Activated CD8-positive, alpha-beta T cell treated with anti-CD3 and anti-CD28 coated beads, Interleukin-2, amount 10 ng/mL, durations not matched to agents 7 days and 5 days (primary cell): Measurements from ENCODE around the gene ABCD3. TPM values are rescaled to one million over a fixed set of nuclear protein-coding genes. Genes with fewer than 3 reads are reported as not detected.
"Not testable (repeated sequence)": the region's sequence is repeated elsewhere in the genome, so short reads cannot be mapped to it uniquely, and the experiment has no call there.

Source experiments
- ATAC-seq: fragments of 150-1000 bp; cut with Tn5 transposase; one replicate; pipeline ENCODE4 v1.10.0; 2021; ENCODE audit warnings: moderate library complexity
- CTCF ChIA-PET: fragments of 350-600 bp; sonication (Branson Sonifier 250); formaldehyde crosslinking; loops from one replicate; lab custom pipeline; 2021; ENCODE audit warnings: antibody characterized with exemption; lab: Charles Lee
- POLR2A ChIA-PET: fragments of 350-600 bp; sonication (Branson Sonifier 250); formaldehyde crosslinking; loops from one replicate; lab custom pipeline; 2021; ENCODE audit warnings: antibody characterized with exemption; lab: Charles Lee
- DNase-seq: peaks from one replicate; pipeline ENCODE4 v3.0.0-alpha.2; 2020
- H3K27ac Mint-ChIP-seq: one replicate; pipeline ENCODE4 v1.8.0; 2021; ENCODE audit warnings: mild to moderate bottlenecking, mixed read lengths
- H3K27me3 Mint-ChIP-seq: one replicate; pipeline ENCODE4 v1.8.0; 2021; ENCODE audit warnings: low read depth, mixed read lengths
- H3K36me3 Mint-ChIP-seq: one replicate; pipeline ENCODE4 v1.8.0; 2021; ENCODE audit warnings: low read depth, mixed read lengths
- H3K4me1 Mint-ChIP-seq: one replicate; pipeline ENCODE4 v1.8.0; 2021; ENCODE audit warnings: low read depth, mixed read lengths
- H3K4me3 Mint-ChIP-seq: one replicate; pipeline ENCODE4 v1.8.0; 2021; ENCODE audit warnings: mild to moderate bottlenecking, mixed read lengths
- H3K9me3 Mint-ChIP-seq: one replicate; pipeline ENCODE4 v1.8.0; 2022; ENCODE audit warnings: mixed read lengths; ENCODE audit not compliant: insufficient read depth
- total RNA-seq, 2 experiments: library from RNA; stranded (reverse); gene quantifications; one replicate each; pipeline ENCODE4 v1.2.3, GENCODE V29; 2021

The ABCD3 gene
- total RNA-seq, 2 experiments from 2014 or later: 25.0 to 25.2 TPM

DNA sequence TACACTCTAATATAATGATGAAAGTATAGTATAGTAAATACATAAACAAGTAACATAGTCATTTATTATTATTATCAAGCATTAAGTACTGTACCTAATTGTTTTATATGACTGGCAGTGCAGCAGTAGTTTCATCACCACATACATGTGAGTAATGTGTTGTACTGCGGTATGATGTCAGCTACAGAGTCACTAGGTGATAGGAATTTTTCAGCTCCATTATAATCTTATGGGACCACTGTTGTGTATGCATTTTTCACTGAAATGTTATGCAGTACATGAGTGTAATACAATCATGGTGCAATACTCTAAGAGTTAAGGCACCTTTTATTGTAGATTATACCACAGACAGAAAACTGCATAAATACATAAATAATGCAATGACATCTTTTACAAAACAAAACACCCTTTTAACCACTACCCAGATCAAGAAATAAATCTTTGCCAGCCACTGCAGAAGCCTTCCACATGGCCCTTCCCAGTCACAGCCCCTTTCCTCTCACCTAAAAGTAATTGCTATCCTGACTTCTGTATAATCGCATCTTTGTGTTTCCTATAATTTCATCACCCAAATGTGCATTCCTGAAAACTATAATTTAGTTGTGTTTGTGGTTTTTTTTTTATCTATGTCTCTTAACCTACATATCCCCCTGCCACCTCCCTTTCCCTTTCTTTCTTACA is 16.3 kb downstream of the ABCD3 start:
- no peak overlapping the region for H3K27ac Mint-ChIP-seq
- peaks cover 10% of the 10 kb centered on the region for H3K9me3 Mint-ChIP-seq
- DNase-seq (no peak), ATAC-seq (no peak)
- ChIA-PET CTCF (no interaction called here), POLR2A (no interaction called here)
- peaks cover 14% of the 10 kb centered on the region for H3K36me3 Mint-ChIP-seq
- H3K27me3 Mint-ChIP-seq: no peaks in the 10 kb centered on the region
- H3K4me3 Mint-ChIP-seq: no peak overlapping the region
- peaks cover 3% of the 10 kb centered on the region for H3K4me1 Mint-ChIP-seq

DNA sequence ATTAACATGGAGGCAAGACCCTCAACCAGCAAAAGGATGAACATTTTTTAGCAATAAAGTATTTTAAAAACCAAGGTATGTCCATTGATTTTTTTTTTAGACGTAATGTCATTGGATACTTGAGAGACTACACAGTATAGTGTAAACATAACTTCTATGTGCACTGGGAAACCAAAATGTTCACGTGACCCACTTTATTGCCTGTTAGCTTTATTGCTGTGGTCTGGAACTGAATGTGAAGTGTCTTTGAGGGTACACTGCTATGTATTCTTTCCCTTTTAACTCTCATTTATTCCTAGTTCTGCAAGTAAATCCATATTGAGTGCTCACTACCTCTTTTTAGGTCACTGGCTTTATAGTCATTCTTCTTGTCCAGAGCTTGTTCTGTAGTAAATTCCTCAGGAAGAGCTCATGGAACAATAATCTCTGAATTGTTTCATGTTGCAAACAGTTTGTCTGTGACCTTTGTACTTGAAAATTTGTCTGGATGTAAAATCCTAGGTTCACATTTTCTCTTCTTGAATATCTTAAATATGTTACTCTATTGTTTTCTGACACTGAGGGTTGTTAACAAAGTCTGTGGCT is 20.6 kb downstream of the ABCD3 start:
- ChIA-PET CTCF (no interaction called here), POLR2A (no interaction called here)
- Mint-ChIP-seq H3K9me3 (peaks cover 22% of the 10 kb centered on the region), H3K27me3 (no peaks in the 10 kb centered on the region), H3K27ac (no peak overlapping the region), H3K4me3 (no peak overlapping the region), H3K36me3 (peaks cover 15% of the 10 kb centered on the region), H3K4me1 (peaks cover 3% of the 10 kb centered on the region)
- no peak for DNase-seq
- ATAC-seq: no peak

GRCh38 chr1:94440088-94440487 is 21.9 kb downstream of the ABCD3 start:
- ATAC-seq: no peak
- peaks cover 29% of the 10 kb centered on the region for H3K9me3 Mint-ChIP-seq
- H3K27me3 Mint-ChIP-seq: no peaks in the 10 kb centered on the region
- no peak overlapping the region for H3K27ac Mint-ChIP-seq
- ChIA-PET CTCF (interaction anchor here (0.9 to 1.6 kb wide), 2 partner anchors 9 to 379 kb away, joined by 3 to 5 read pairs; no protein-coding TSS in a partner anchor), POLR2A (no interaction called here)
- H3K4me3 Mint-ChIP-seq: no peak overlapping the region
- H3K4me1 Mint-ChIP-seq: peaks cover 3% of the 10 kb centered on the region
- H3K36me3 Mint-ChIP-seq: peaks cover 21% of the 10 kb centered on the region
- DNase-seq: no peak

- H3K27me3 Mint-ChIP-seq, DNase-seq, H3K4me1 Mint-ChIP-seq, H3K27ac Mint-ChIP-seq, ATAC-seq, CTCF ChIA-PET, POLR2A ChIA-PET, H3K4me3 Mint-ChIP-seq: not testable (repeated sequence)
- H3K9me3 Mint-ChIP-seq: peaks cover 26% of the 10 kb centered on the region
- peaks cover 20% of the 10 kb centered on the region for H3K36me3 Mint-ChIP-seq
Observed at GRCh38 chr1:94443067-94443466, 24.9 kb downstream of the ABCD3 start.

- H3K27me3 Mint-ChIP-seq, DNase-seq, H3K4me3 Mint-ChIP-seq, H3K4me1 Mint-ChIP-seq, H3K27ac Mint-ChIP-seq, ATAC-seq, CTCF ChIA-PET, POLR2A ChIA-PET: not testable (repeated sequence)
- Mint-ChIP-seq H3K36me3 (peaks cover 37% of the 10 kb centered on the region), H3K9me3 (peaks cover 42% of the 10 kb centered on the region)
Observed at GRCh38 chr1:94444819-94445218, 26.6 kb downstream of the ABCD3 start.

DNA sequence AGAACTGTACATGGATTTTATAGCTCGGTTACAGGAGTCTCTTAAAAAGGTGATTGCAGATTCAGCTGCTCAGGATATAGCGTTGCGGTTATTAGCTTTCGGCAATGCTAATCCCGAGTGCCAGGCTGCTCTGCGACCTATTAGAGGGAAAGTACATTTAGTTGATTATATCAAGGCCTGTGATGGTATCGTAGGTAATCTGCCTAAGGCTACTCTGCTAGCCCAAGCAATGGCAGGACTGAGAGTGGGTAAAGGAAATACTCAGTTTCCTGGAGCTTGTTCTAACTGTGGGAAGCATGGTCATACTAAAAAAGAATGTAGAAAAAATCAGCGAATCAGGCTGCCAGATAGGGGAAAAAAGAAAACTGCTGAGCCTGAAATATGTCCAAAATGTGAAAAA is 27.5 kb downstream of the ABCD3 start:
- DNase-seq, ATAC-seq, CTCF ChIA-PET, POLR2A ChIA-PET, H3K4me3 Mint-ChIP-seq, H3K27me3 Mint-ChIP-seq, H3K27ac Mint-ChIP-seq, H3K4me1 Mint-ChIP-seq: not testable (repeated sequence)
- peaks cover 47% of the 10 kb centered on the region for H3K36me3 Mint-ChIP-seq
- H3K9me3 Mint-ChIP-seq: peaks cover 50% of the 10 kb centered on the region

- H3K9me3 Mint-ChIP-seq: peaks cover 54% of the 10 kb centered on the region
- CTCF ChIA-PET, H3K4me3 Mint-ChIP-seq, H3K4me1 Mint-ChIP-seq, ATAC-seq, POLR2A ChIA-PET, DNase-seq, H3K27me3 Mint-ChIP-seq, H3K27ac Mint-ChIP-seq: not testable (repeated sequence)
- H3K36me3 Mint-ChIP-seq: peaks cover 50% of the 10 kb centered on the region
Observed at GRCh38 chr1:94446177-94446576, 28.0 kb downstream of the ABCD3 start.

DNA sequence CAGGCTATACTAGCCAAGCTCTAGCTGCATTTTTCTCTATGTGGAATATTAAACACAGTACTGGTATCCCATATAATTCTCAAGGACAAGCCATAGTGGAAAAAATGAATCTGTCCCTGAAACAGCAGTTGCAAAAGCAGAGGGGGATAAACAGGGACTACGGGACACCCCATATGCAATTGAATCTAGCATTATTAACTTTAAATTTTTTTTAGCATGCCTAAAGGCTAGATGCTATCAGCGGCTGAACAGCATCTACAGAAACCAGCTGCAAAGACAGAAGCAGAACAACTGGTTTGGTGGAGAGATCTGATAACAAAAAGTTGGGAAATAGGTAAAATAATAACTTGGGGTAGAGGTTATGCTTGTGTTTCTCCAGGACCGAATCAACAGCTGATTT is 30.6 kb downstream of the ABCD3 start:
- POLR2A ChIA-PET, ATAC-seq, H3K27ac Mint-ChIP-seq, H3K27me3 Mint-ChIP-seq, DNase-seq, H3K4me3 Mint-ChIP-seq, H3K4me1 Mint-ChIP-seq: not testable (repeated sequence)
- CTCF ChIA-PET: interaction anchor here (1.4 to 1.7 kb wide), 2 partner anchors 8 to 15 kb away, joined by 3 to 5 read pairs; no protein-coding TSS in a partner anchor
- Mint-ChIP-seq H3K9me3 (peaks cover 52% of the 10 kb centered on the region), H3K36me3 (peaks cover 50% of the 10 kb centered on the region)

DNA sequence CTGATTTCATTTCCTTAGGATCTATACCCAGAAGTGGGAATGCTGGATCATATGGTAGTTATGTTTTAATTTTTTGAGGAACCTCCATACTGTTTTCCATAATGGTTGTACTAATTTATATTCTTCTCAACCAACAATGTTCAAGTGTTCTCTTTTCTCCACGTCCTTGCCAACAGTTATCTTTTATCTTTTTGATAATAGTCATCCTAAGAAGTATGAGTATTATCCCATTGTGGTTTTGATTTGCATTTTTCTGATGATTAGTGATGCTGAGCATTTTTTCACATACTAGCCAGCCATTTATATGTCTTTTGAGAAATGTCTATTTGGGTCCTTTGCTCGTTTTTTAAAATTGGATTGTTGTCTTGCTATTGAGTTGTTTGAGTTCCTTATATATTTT is 38.5 kb downstream of the ABCD3 start:
- Mint-ChIP-seq H3K27ac (no peak overlapping the region), H3K36me3 (peaks cover 14% of the 10 kb centered on the region), H3K9me3 (peaks cover 4% of the 10 kb centered on the region), H3K4me1 (no peaks in the 10 kb centered on the region), H3K27me3 (no peaks in the 10 kb centered on the region), H3K4me3 (no peak overlapping the region)
- CTCF ChIA-PET: no interaction called here
- POLR2A ChIA-PET: no interaction called here
- ATAC-seq (no peak), DNase-seq (no peak)

GRCh38 chr1:94462606-94463005 is 44.4 kb downstream of the ABCD3 start:
- peaks cover 8% of the 10 kb centered on the region for H3K36me3 Mint-ChIP-seq
- no peak overlapping the region for H3K4me3 Mint-ChIP-seq
- DNase-seq (no peak), ATAC-seq (no peak)
- no peaks in the 10 kb centered on the region for H3K27me3 Mint-ChIP-seq
- CTCF ChIA-PET: interaction anchor here (0.9 to 4.3 kb wide), 8 partner anchors 10 to 437 kb away, joined by 3 to 23 read pairs (median 8); no protein-coding TSS in a partner anchor
- no peaks in the 10 kb centered on the region for H3K4me1 Mint-ChIP-seq
- POLR2A ChIA-PET: no interaction called here
- H3K27ac Mint-ChIP-seq: no peak overlapping the region
- no peaks in the 10 kb centered on the region for H3K9me3 Mint-ChIP-seq

DNA sequence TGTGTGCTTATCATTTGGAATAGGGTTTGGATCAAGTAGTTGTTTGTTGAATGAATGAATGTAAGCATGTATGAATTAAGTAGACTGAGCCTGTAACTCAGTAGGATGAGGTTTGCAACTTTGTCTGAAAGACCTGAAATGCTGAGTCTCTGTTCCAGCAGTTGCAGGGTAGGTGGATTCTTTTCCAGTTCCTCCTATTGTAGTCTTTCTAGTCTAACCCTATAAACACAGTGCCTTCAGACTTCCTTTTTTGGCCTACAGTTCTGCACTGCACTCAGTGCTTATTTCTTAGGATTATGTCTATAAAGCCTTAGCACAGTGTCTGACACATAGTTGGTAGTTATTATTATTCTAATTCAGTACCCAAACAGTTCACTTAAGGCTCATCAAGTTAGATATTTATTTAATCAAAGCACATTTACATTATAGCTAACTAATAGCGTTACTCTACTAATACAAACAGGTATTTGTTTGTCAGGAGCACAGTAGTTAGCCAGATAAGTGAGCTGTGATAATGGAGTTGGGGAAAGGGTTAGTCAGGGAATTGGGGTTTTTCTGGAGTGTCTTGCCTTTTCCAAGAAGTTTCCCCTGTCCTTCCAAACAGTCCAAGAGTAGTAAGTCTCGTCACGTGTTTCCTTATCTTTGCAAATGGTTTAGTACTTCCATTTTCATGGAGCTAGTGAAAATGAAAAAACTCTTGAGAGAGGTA is 45.0 kb downstream of the ABCD3 start:
- ChIA-PET POLR2A (no interaction called here), CTCF (interaction anchor here (0.9 to 4.3 kb wide), 16 partner anchors 9 to 437 kb away, joined by 3 to 23 read pairs (median 6); no protein-coding TSS in a partner anchor)
- no peaks in the 10 kb centered on the region for H3K4me1 Mint-ChIP-seq
- H3K27ac Mint-ChIP-seq: no peak overlapping the region
- ATAC-seq (no peak), DNase-seq (no peak)
- no peak overlapping the region for H3K4me3 Mint-ChIP-seq
- no peaks in the 10 kb centered on the region for H3K9me3 Mint-ChIP-seq
- peaks cover 8% of the 10 kb centered on the region for H3K36me3 Mint-ChIP-seq
- no peaks in the 10 kb centered on the region for H3K27me3 Mint-ChIP-seq
